ENCODE results near the gene UAP1L1. TPM values are rescaled to one million over a fixed set of nuclear protein-coding genes. Genes with fewer than 3 reads are reported as not detected.
"Not testable (repeated sequence)": the region's sequence is repeated elsewhere in the genome, so short reads cannot be mapped to it uniquely, and the experiment has no call there.

UAP1L1 gene
- total RNA-seq, 1 donor from 2014 or later: 17.2 TPM

DNA sequence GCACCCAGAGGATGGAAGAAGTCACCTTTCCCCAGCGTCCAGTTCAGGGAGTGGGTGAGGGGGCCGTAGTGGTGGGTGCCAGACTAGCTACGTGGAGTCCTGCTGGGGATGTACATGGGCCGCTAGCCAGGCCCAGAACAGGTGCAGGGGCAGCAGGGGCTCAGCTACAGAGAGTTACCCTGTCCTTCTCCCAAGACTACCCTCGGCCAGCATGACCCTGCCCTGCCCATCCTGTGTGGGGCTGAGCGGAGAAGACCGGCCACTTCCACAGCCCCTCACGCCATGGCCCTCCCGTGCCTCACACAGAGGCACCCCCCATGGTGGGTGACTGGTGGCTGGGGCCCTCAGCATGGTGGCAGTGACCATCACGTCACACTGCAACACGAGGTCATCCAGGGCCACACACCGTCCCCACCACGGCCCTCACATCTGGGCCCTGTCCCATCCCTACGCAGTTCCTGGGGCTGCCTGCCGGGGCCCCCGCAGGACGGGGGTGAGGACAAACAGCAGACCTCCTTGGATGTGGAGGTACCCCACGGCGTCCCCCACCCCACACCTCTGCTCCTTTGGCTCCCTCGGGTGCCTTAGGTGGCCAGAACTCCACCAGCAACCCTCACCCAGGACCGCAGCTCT lies 38.2 kb downstream of the UAP1L1 start:
- ATAC-seq (ENCODE audit: low read depth) (no peak), DNase-seq (no peak)
- Mint-ChIP-seq H3K27ac (no peak overlapping the region), H3K36me3 (ENCODE audit: low read depth) (peaks cover 11% of the 10 kb centered on the region), H3K4me3 (peak overlapping the region; percentile 64), H3K4me1 (peaks cover 26% of the 10 kb centered on the region), H3K9me3 (no peaks in the 10 kb centered on the region), H3K27me3 (no peaks in the 10 kb centered on the region)
- intact Hi-C loops (cut with micrococcal nuclease): no loop called here
- no peak for TF ChIP-seq CTCF (IDR thresholded peaks at IDR 0.05)
- ChIA-PET CTCF (interaction anchor here (1.0 to 1.4 kb wide), 2 partner anchors 69 to 111 kb away, joined by 3 to 4 read pairs; partner anchors contain the start of gene RNF224), POLR2A (interaction anchor here (0.6 to 3.6 kb wide), 9 partner anchors 12 to 125 kb away, joined by 3 to 22 read pairs (median 3); partner anchors contain the start of genes MAN1B1, RNF208 and TUBB4B)

DNA sequence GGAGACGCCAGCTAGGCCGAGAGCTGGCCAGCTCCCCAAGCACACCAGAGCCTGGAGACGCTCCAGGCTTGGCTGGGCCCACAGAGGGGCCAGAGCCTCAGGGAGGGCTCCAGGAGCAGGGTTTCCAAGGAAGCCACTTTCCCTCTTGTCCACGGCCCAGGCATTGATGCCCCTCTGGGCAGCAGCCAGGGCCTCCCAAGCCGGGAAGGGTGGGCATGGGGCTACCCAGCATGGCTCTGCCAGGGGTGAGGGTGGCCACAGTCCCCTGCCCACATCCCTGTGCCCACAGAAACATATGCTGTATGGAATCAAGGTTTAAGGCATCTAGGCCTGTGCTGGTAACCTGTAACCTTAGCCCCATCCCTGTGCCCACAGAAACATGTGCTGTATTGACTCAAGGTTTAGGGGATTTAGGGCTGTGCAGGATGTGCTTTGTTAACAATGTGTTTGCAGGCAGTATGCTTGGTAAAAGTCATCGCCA lies 38.8 kb downstream of the UAP1L1 start:
- H3K27ac Mint-ChIP-seq: no peak overlapping the region
- peaks cover 32% of the 10 kb centered on the region for H3K4me1 Mint-ChIP-seq
- intact Hi-C loops (cut with micrococcal nuclease): no loop called here
- no peak for TF ChIP-seq CTCF (IDR thresholded peaks at IDR 0.05)
- ChIA-PET POLR2A (interaction anchor here (1.2 to 3.6 kb wide), 4 partner anchors 13 to 124 kb away, joined by 10 to 22 read pairs (median 14); partner anchors contain the start of genes MAN1B1, RNF208 and TUBB4B), CTCF (interaction anchor here (1.0 to 1.4 kb wide), 2 partner anchors 69 to 111 kb away, joined by 3 to 4 read pairs; partner anchors contain the start of gene RNF224)
- DNase-seq: no peak
- no peaks in the 10 kb centered on the region for H3K9me3 Mint-ChIP-seq
- ATAC-seq (ENCODE audit: low read depth): no peak
- peaks cover 8% of the 10 kb centered on the region for H3K36me3 Mint-ChIP-seq (ENCODE audit: low read depth)
- no peak overlapping the region for H3K4me3 Mint-ChIP-seq
- no peaks in the 10 kb centered on the region for H3K27me3 Mint-ChIP-seq

GRCh38 chr9:137116728-137117127 lies 39.4 kb downstream of the UAP1L1 start:
- ChIA-PET POLR2A (interaction anchor here (2.2 to 3.6 kb wide), 2 partner anchors 124 kb away, joined by 9 to 22 read pairs; partner anchors contain the start of gene TUBB4B), CTCF (interaction anchor here (2.4 kb wide), 1 partner anchor 110 kb away, joined by 11 read pairs; the partner anchor contains the start of gene RNF224)
- DNase-seq (no peak), ATAC-seq (ENCODE audit: low read depth) (no peak)
- Mint-ChIP-seq H3K36me3 (ENCODE audit: low read depth) (peaks cover 5% of the 10 kb centered on the region), H3K27ac (no peak overlapping the region), H3K9me3 (no peaks in the 10 kb centered on the region), H3K27me3 (no peaks in the 10 kb centered on the region), H3K4me3 (no peak overlapping the region), H3K4me1 (peaks cover 35% of the 10 kb centered on the region)
- intact Hi-C loops (cut with micrococcal nuclease): no loop called here
- TF ChIP-seq CTCF (IDR thresholded peaks at IDR 0.05): no peak

DNA sequence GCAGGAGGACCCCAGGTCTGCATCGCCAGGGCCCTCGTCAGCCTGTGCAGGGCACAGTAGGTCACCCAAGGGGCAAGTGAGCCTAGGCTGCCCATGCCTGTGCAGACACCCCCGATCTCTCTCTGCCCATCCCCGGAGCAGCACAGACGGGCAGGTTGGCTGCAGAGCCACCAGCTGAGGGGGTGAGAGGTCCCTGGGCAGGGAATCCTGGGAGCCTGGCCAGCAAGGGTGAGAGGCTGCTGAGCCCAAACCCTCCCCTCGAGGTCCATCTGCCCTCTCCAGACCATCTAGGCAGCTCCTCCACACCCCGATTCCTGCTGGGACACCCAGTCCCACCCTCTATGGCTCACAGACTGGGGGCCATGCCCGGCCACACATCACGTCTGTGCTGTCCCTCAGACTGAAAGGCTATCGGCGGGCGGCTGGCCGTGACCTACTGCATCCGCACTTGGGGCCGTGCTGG lies 40.0 kb downstream of the UAP1L1 start:
- POLR2A ChIA-PET: interaction anchor here (1.6 to 2.2 kb wide), 3 partner anchors 12 to 123 kb away, joined by 3 to 9 read pairs (median 9); partner anchors contain the start of gene TUBB4B
- intact Hi-C loops (cut with micrococcal nuclease): no loop called here

DNA sequence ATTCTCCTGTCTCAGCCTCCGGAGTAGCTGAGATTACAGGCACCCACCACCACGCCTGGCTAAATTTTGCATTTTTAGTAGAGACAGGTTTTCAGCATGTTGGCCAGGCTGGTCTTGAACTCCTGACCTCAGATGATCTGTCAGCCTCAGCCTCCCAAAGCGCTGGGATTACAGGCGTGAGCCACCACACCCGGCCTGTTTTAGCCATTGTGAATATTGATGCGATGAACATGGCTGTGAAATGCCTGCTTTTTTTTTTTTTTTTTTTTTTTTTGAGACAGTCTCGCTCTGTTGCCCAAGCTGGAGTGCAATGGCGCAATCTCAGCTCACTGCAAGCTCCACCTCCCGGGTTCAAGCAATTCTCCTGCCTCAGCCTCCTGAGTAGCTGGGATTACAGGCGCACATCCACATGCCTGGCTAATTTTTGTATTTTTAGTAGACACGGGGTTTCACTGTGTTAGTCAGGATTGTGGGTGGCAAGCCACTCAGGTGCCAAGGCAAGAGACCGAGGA lies 40.8 kb downstream of the UAP1L1 start:
- DNase-seq; H3K36me3 Mint-ChIP-seq (ENCODE audit: low read depth); H3K4me3 Mint-ChIP-seq; ATAC-seq (ENCODE audit: low read depth); H3K27ac Mint-ChIP-seq; H3K9me3 Mint-ChIP-seq; H3K27me3 Mint-ChIP-seq: not testable (repeated sequence)
- intact Hi-C loops (cut with micrococcal nuclease): loop anchor here (1.0 to 2.0 kb wide), 7 partner anchors 11 to 118 kb away; partner anchors contain the start of genes ANAPC2, MAN1B1, RNF224 and SSNA1
- CTCF ChIA-PET: interaction anchor here (0.9 to 2.4 kb wide), 6 partner anchors 11 to 118 kb away, joined by 3 to 11 read pairs (median 4); partner anchors contain the start of genes MAN1B1 and RNF224
- POLR2A ChIA-PET: interaction anchor here (0.7 to 2.2 kb wide), 9 partner anchors 11 to 433 kb away, joined by 3 to 9 read pairs (median 4); partner anchors contain the start of genes MAN1B1, NRARP, RNF224 and TUBB4B
- H3K4me1 Mint-ChIP-seq: peaks cover 44% of the 10 kb centered on the region

More for the DNA sequence above, 40.0 kb downstream of the UAP1L1 start:
- no peak for TF ChIP-seq CTCF (IDR thresholded peaks at IDR 0.05)
- H3K4me1 Mint-ChIP-seq: peaks cover 41% of the 10 kb centered on the region
- ATAC-seq (ENCODE audit: low read depth) (no peak), DNase-seq (no peak)
- H3K4me3 Mint-ChIP-seq: no peak overlapping the region
- CTCF ChIA-PET: interaction anchor here (1.6 to 2.4 kb wide), 3 partner anchors 22 to 119 kb away, joined by 5 to 11 read pairs (median 8); partner anchors contain the start of gene RNF224
- H3K9me3 Mint-ChIP-seq: no peaks in the 10 kb centered on the region
- H3K27me3 Mint-ChIP-seq: no peaks in the 10 kb centered on the region
- H3K27ac Mint-ChIP-seq: no peak overlapping the region
- H3K36me3 Mint-ChIP-seq (ENCODE audit: low read depth): peaks cover 5% of the 10 kb centered on the region

DNA sequence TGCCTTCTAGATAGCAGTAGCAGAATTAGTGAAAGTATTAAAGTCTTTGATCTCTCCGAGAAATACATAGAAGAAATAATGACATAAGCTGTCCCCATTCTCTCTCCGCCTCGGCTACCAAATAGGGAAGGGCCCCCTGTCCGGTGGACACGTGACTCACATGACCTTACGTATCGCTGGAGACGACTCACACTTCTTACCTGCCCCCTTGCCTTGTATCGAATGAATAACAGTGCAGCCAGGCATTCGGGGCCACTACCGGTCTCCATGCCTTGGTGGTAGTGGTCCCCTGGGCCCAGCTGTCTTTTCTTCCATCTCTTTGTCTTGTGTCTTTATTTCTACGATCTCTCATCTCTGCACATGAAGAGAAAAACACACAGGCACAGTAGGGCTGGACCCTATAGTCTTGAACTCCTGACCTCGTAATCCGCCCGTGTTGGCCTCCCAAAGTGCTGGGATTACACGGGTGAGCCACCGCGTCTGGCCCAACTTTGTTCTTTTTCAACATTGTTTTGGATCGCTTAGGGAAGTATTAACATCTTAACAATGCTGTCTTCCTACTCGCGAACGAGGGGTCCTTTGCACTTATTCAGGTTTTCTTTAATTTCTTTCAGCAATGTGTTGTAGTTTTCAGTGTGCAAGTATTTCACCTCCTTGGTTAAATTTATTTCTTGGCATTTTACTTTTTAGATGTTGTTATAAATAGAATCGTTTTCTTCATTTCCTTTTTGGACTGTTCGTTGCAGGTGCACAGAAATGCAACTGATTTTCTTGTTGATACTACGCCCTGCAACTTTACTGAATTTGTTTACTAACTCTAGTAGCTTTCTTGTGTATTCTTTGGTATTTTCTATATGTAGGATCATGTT lies 44.8 kb downstream of the UAP1L1 start:
- not testable (repeated sequence) for H3K27me3 Mint-ChIP-seq; H3K36me3 Mint-ChIP-seq (ENCODE audit: low read depth); DNase-seq; H3K9me3 Mint-ChIP-seq
- Mint-ChIP-seq H3K4me1 (peaks cover 59% of the 10 kb centered on the region), H3K4me3 (peak overlapping the region; percentile 69), H3K27ac (peak overlapping the region; percentile 88)
- CTCF ChIA-PET: interaction anchor here (1.2 to 2.7 kb wide), 2 partner anchors 105 kb away, joined by 5 to 10 read pairs; partner anchors contain the start of gene RNF224
- intact Hi-C loops (cut with micrococcal nuclease): loop anchor here (10.0 kb wide), 1 partner anchor 77 kb away; the partner anchor contains the start of gene NPDC1
- peak; percentile 64 for ATAC-seq (ENCODE audit: low read depth)
- POLR2A ChIA-PET: interaction anchor here (0.7 to 1.8 kb wide), 10 partner anchors 29 to 155 kb away, joined by 3 to 29 read pairs (median 5); partner anchors contain the start of genes MAN1B1, RNF224, SAPCD2 and SSNA1

Data from activated B cell treated with CpG ODN at 0.5 μM for 24 hours (primary cell).